Endothelial cell of umbilical vein (primary cell): ENCODE data around the gene CSNK1G1. TPM values are rescaled to one million over a fixed set of nuclear protein-coding genes. Genes with fewer than 3 reads are reported as not detected.

Source experiments
- BruUV-seq: library from RNA; stranded (reverse); fragments of 400-500 nt; replicated peaks from 2 replicates; lab custom pipeline; 2021; lab: Mats Ljungman, UMichigan
- CTCF ChIA-PET: fragments of 300-600, 350-600 bp; sonication (Branson Sonifier 250); formaldehyde crosslinking; loops from one replicate; lab custom pipeline; 2021; ENCODE audit warnings: antibody characterized with exemption, inconsistent platforms; lab: Charles Lee
- POLR2A ChIA-PET: fragments of 300-600, 350-600 bp; sonication (Branson Sonifier 250); formaldehyde crosslinking; loops from one replicate; lab custom pipeline; 2021; ENCODE audit warnings: antibody characterized with exemption, inconsistent platforms; lab: Charles Lee
- DNase-seq: peaks from one replicate; pipeline ENCODE4 v3.0.0-alpha.2; 2011; ENCODE audit warnings: low read depth, low spot score
- FAIRE-seq: peaks from 2 replicates; lab custom pipeline; 2011; peaks lifted over from hg19 to GRCh38; lab: Jason Lieb, UNC
- H2AFZ ChIP-seq: 2 replicates; pipeline ENCODE4 v1.6.0; 2012; ENCODE audit warnings: low read depth, low read length, control low read depth, inconsistent platforms
- H3K27ac ChIP-seq: 2 replicates; pipeline ENCODE4 v1.5.1; 2011; ENCODE audit warnings: low read depth, mild to moderate bottlenecking, control low read depth, low read length, moderate library complexity; ENCODE audit not compliant: insufficient read depth
- H3K27me3 ChIP-seq, 2 experiments: 2 replicates each; pipeline versions ENCODE4 v1.6.0 to v1.6.1; 2011; ENCODE audit warnings: low read length in 2 of 2, mixed read lengths in 1 of 2; ENCODE audit not compliant: control insufficient read depth in 2 of 2, insufficient read depth in 2 of 2
- H3K36me3 ChIP-seq, 2 experiments: 2 replicates in 1 of 2; 3 replicates in 1 of 2; pipeline ENCODE4 v1.5.1; 2011; ENCODE audit warnings: low read length in 2 of 2, mild to moderate bottlenecking in 1 of 2, moderate library complexity in 1 of 2; ENCODE audit not compliant: control insufficient read depth in 2 of 2, insufficient read depth in 2 of 2; ENCODE audit errors: extremely low read depth in 1 of 2
- H3K4me1 ChIP-seq: 3 replicates; pipeline ENCODE4 v1.5.1; 2011; ENCODE audit warnings: mild to moderate bottlenecking, low read length; ENCODE audit not compliant: control insufficient read depth, insufficient read depth; ENCODE audit errors: extremely low read depth
- H3K4me2 ChIP-seq: 2 replicates; pipeline ENCODE4 v1.6.1; 2011; ENCODE audit warnings: low read length, control low read depth, mixed read lengths; ENCODE audit not compliant: insufficient read depth
- H3K4me3 ChIP-seq, 3 experiments: fragments of 200-600 bp in 1 of 3; sonication (generic), shearing (Covaris generic) in 1 of 3; replicated peaks in 1 of 3; 2 replicates each; pipeline ENCODE4 v1.5.1; 2011 to 2016; ENCODE audit warnings: control low read depth in 3 of 3, low read length in 3 of 3, mild to moderate bottlenecking in 2 of 3, inconsistent platforms in 1 of 3, low read depth in 1 of 3, moderate library complexity in 1 of 3; ENCODE audit not compliant: insufficient read depth in 1 of 3
- H3K79me2 ChIP-seq: 2 replicates; pipeline ENCODE4 v1.6.0; 2012; ENCODE audit warnings: low read length, inconsistent platforms; ENCODE audit not compliant: control insufficient read depth, insufficient read depth
- H3K9ac ChIP-seq: replicated peaks from 2 replicates; pipeline ENCODE3; 2011; ENCODE audit warnings: low read length, control low read depth; ENCODE audit not compliant: insufficient read depth; ENCODE audit errors: extremely low read depth
- H3K9me1 ChIP-seq: replicated peaks from 3 replicates; pipeline ENCODE4 v1.6.0; 2011; ENCODE audit warnings: mild to moderate bottlenecking, low read length; ENCODE audit not compliant: control insufficient read depth, insufficient read depth; ENCODE audit errors: extremely low read depth
- H3K9me3 ChIP-seq: replicated peaks from 2 replicates; pipeline ENCODE4 v1.5.1; 2012; ENCODE audit warnings: low read length, inconsistent platforms; ENCODE audit not compliant: control insufficient read depth, insufficient read depth
- H4K20me1 ChIP-seq: replicated peaks from 2 replicates; pipeline ENCODE3; 2011; ENCODE audit warnings: mild to moderate bottlenecking, low read length; ENCODE audit not compliant: control insufficient read depth, insufficient read depth; ENCODE audit errors: extremely low read depth
- CTCF ChIP-seq, 2 donors: IDR thresholded peaks; 1 replicate in 1 of 2; 2 replicates in 1 of 2; pipeline ENCODE4 v1.5.1; 2011; ENCODE audit warnings: low read length in 2 of 2, mild to moderate bottlenecking in 2 of 2, moderate library complexity in 2 of 2, control low read depth in 1 of 2, inconsistent platforms in 1 of 2, low read depth in 1 of 2; ENCODE audit not compliant: insufficient read depth in 1 of 2; ENCODE audit errors: extremely low read depth in 1 of 2
- EZH2 ChIP-seq: IDR thresholded peaks from 2 replicates; pipeline ENCODE4 v1.6.1; 2012; ENCODE audit warnings: borderline replicate concordance, low read depth, mild to moderate bottlenecking, moderate library complexity, low read length, inconsistent platforms; ENCODE audit not compliant: severe bottlenecking
- FOS ChIP-seq: IDR thresholded peaks from 2 replicates; pipeline ENCODE4 v1.6.1; 2011; ENCODE audit warnings: mild to moderate bottlenecking, low read length, moderate library complexity, borderline replicate concordance; ENCODE audit not compliant: insufficient read depth
- GATA2 ChIP-seq: IDR thresholded peaks from 2 replicates; pipeline ENCODE4 v1.7.0; 2011; ENCODE audit warnings: low read depth, mild to moderate bottlenecking, moderate library complexity, mixed read lengths, low read length; ENCODE audit not compliant: insufficient read length, insufficient read depth
- JUN ChIP-seq: IDR thresholded peaks from 2 replicates; pipeline ENCODE4 v1.6.1; 2011; ENCODE audit warnings: borderline replicate concordance, low read depth; ENCODE audit not compliant: insufficient read length, insufficient read depth
- MAX ChIP-seq: IDR thresholded peaks from 2 replicates; pipeline ENCODE4 v1.6.1; 2011; ENCODE audit not compliant: insufficient read depth, insufficient read length
- MYC ChIP-seq: IDR thresholded peaks from one replicate; pipeline ENCODE4 v1.6.1; 2011; ENCODE audit warnings: mild to moderate bottlenecking, low read depth, low read length
- POLR2A ChIP-seq: IDR thresholded peaks from 2 replicates; pipeline ENCODE4 v1.6.1; 2012; ENCODE audit warnings: low read depth, mild to moderate bottlenecking, control low read depth, low read length
- POLR2AphosphoS5 ChIP-seq: IDR thresholded peaks from 2 replicates; pipeline ENCODE4 v1.6.1; 2012; ENCODE audit warnings: low read depth, mild to moderate bottlenecking, control low read depth, low read length, moderate library complexity; ENCODE audit not compliant: insufficient read depth
- dilution Hi-C: fragments of 300-500 bp; cut with MboI; formaldehyde crosslinking; loops from one replicate; pipeline ENCODE4 v1.15.0; 2019; ENCODE audit warnings: low sequenced_read_pairs; ENCODE audit not compliant: extremely low pct_ligation_motif_present
- intact Hi-C: fragments of 100-400 bp; cut with micrococcal nuclease; formaldehyde crosslinking; loops from one replicate; pipeline ENCODE4 v1.10.0; 2022
- polyA plus RNA-seq, 4 experiments: library from polyadenylated mRNA; depleted of rRNA in 3 of 4; stranded (reverse) in 3 of 4; unstranded in 1 of 4; fragments of >200 nt; gene quantifications; 2 replicates each; pipeline versions ENCODE4 v1.2.1 to v1.2.3, GENCODE V29; 2011 to 2012; ENCODE audit warnings: missing spikeins in 1 of 4
- total RNA-seq: library from RNA; stranded (reverse); gene quantifications from 2 replicates; pipeline ENCODE4 v1.2.3, GENCODE V29; 2021

CSNK1G1 gene
- total and polyA plus RNA-seq, 2 donors (not counting 3 experiments of a cell fraction or from before 2014, with no cell fraction given): 9.0 to 31.7 TPM

GRCh38 chr15:64138331-64138941 is 217.5 kb downstream of the CSNK1G1 start:
- Histone ChIP-seq H3K36me3 (peaks cover 11 to 40% of the 10 kb centered on the region in 2 experiments), H3K9ac (no peak overlapping the region), H3K4me3 (no peak overlapping the region), H3K4me1 (peaks cover 12% of the 10 kb centered on the region), H3K27me3 (no peaks in the 10 kb centered on the region), H3K4me2 (no peak overlapping the region), H4K20me1 (no peaks in the 10 kb centered on the region), H3K27ac (no peak overlapping the region), H3K79me2 (no peaks in the 10 kb centered on the region), H2AFZ (no peak overlapping the region), H3K9me1 (no peaks in the 10 kb centered on the region), H3K9me3 (no peaks in the 10 kb centered on the region)
- intact Hi-C loops (no loop called here), dilution Hi-C loops (no loop called here)
- POLR2A ChIA-PET: no interaction called here
- CTCF ChIA-PET: interaction anchor here (0.8 to 1.7 kb wide), 3 partner anchors 8 to 15 kb away, joined by 3 to 5 read pairs (median 4); no protein-coding TSS in a partner anchor
- no peak for TF ChIP-seq CTCF (IDR thresholded peaks at IDR 0.05; ENCODE audit: extremely low read depth in 1 of 2, insufficient read depth in 1 of 2, low read depth in 1 of 2, low read length in 2 of 2)
- no peak for TF ChIP-seq FOS
- TF ChIP-seq JUN: no peak
- no peak for TF ChIP-seq POLR2A
- TF ChIP-seq EZH2: no peak
- no peak for TF ChIP-seq MAX
- TF ChIP-seq POLR2AphosphoS5: no peak
- no peak for TF ChIP-seq GATA2
- TF ChIP-seq MYC: no peak
- no TSS peak for BruUV-seq
- DNase-seq: no peak
- no peak for FAIRE-seq
